ENCODE results near the gene SLC2A6. TPM values are rescaled to one million over a fixed set of nuclear protein-coding genes. Genes with fewer than 3 reads are reported as not detected.
"Not testable (repeated sequence)": the region's sequence is repeated elsewhere in the genome, so short reads cannot be mapped to it uniquely, and the experiment has no call there.

SLC2A6 gene
- total RNA-seq, 1 donor from 2014 or later = 4.2 TPM

- intact Hi-C loops (cut with micrococcal nuclease) = no loop called here
Observed at GRCh38 chr9:133463864-133464615, 14.9 kb downstream of the SLC2A6 start.

- intact Hi-C loops (cut with micrococcal nuclease) = no loop called here
Observed at GRCh38 chr9:133463234-133463863, 15.6 kb downstream of the SLC2A6 start.

- intact Hi-C loops (cut with micrococcal nuclease) = no loop called here
Observed at GRCh38 chr9:133461975-133462374, 16.9 kb downstream of the SLC2A6 start.

GRCh38 chr9:133460405-133461175 lies 18.3 kb downstream of the SLC2A6 start:
- intact Hi-C loops (cut with micrococcal nuclease) = no loop called here

- intact Hi-C loops (cut with micrococcal nuclease) = loop anchor here (1.0 to 2.0 kb wide), 14 partner anchors 20 to 609 kb away; partner anchors contain the start of genes BRD3, BRD3OS, GTF3C5 and RALGDS
Observed at GRCh38 chr9:133459476-133460404, 19.2 kb downstream of the SLC2A6 start, which contains the start of gene CACFD1. CACFD1 (plus strand) TSS chr9:133459978; CDS start chr9:133460067, 89 bp downstream.

GRCh38 chr9:133458643-133459312 lies 20.1 kb downstream of the SLC2A6 start:
- intact Hi-C loops (cut with micrococcal nuclease) = loop anchor here (1.0 to 2.0 kb wide), 14 partner anchors 21 to 610 kb away; partner anchors contain the start of genes BRD3, BRD3OS, GTF3C5 and RALGDS

- intact Hi-C loops (cut with micrococcal nuclease) = loop anchor here (2.0 kb wide), 2 partner anchors 29 to 567 kb away; partner anchors contain the start of gene BRD3OS
Observed at GRCh38 chr9:133457748-133458147, 21.2 kb downstream of the SLC2A6 start.

GRCh38 chr9:133457233-133457632 lies 21.7 kb downstream of the SLC2A6 start:
- intact Hi-C loops (cut with micrococcal nuclease) = no loop called here

GRCh38 chr9:133456409-133456808 lies 22.5 kb downstream of the SLC2A6 start:
- intact Hi-C loops (cut with micrococcal nuclease) = no loop called here

- intact Hi-C loops (cut with micrococcal nuclease) = no loop called here
Observed at GRCh38 chr9:133455936-133456335, 23.0 kb downstream of the SLC2A6 start.

GRCh38 chr9:133454943-133455673 lies 23.8 kb downstream of the SLC2A6 start:
- intact Hi-C loops (cut with micrococcal nuclease) = no loop called here

GRCh38 chr9:133454325-133454724 lies 24.6 kb downstream of the SLC2A6 start:
- intact Hi-C loops (cut with micrococcal nuclease) = no loop called here

GRCh38 chr9:133453651-133454050 lies 25.2 kb downstream of the SLC2A6 start:
- intact Hi-C loops (cut with micrococcal nuclease) = no loop called here

- intact Hi-C loops (cut with micrococcal nuclease) = no loop called here
Observed at GRCh38 chr9:133452562-133452961, 26.3 kb downstream of the SLC2A6 start.

- intact Hi-C loops (cut with micrococcal nuclease) = not testable (repeated sequence)
Observed at GRCh38 chr9:133451865-133452264, 27.0 kb downstream of the SLC2A6 start.

- intact Hi-C loops (cut with micrococcal nuclease) = no loop called here
Observed at GRCh38 chr9:133449760-133450159, 29.1 kb downstream of the SLC2A6 start.

- intact Hi-C loops (cut with micrococcal nuclease) = no loop called here
Observed at GRCh38 chr9:133448487-133448972, 30.4 kb downstream of the SLC2A6 start.

GRCh38 chr9:133445293-133445969 lies 33.5 kb downstream of the SLC2A6 start:
- intact Hi-C loops (cut with micrococcal nuclease) = no loop called here

GRCh38 chr9:133443982-133444381 lies 34.9 kb downstream of the SLC2A6 start:
- intact Hi-C loops (cut with micrococcal nuclease) = no loop called here

Data from T-helper 1 cell treated with Interleukin-12 subunit alpha and Interleukin-12 subunit beta and Interleukin-4 antibody, amounts not matched to agents 30 ng/mL and 1 ng/mL, for 36 hours (primary cell).